Activated CD8-positive, alpha-beta memory T cell treated with anti-CD3 and anti-CD28 coated beads, Interleukin-2, amount 50 U/mL, for 24 hours (primary cell): Measurements from ENCODE around the gene FADD.
A peak's percentile ranks its signal among the peaks of the same experiment; 100 is the strongest.

Experiments used
- DNase-seq: peaks from one replicate; pipeline ENCODE4 v3.0.0-alpha.2; 2020; ENCODE audit errors: extremely low read depth

FADD gene

GRCh38 chr11:70202920-70203750 lies at the start of gene FADD:
TSS of gene FADD (plus strand) at chr11:70203296. CDS start at chr11:70203460, 164 bp downstream.
- peak; percentile 85 for DNase-seq

GRCh38 chr11:70155386-70155785 lies 47.7 kb upstream of the FADD start:
- DNase-seq: no peak

- DNase-seq: no peak
These were observed 46.6 kb upstream of the FADD start for GRCh38 chr11:70156291-70157037.

- no peak for DNase-seq
These were observed 44.9 kb upstream of the FADD start for GRCh38 chr11:70158201-70158600.

GRCh38 chr11:70158757-70159389 lies 44.2 kb upstream of the FADD start:
- DNase-seq: no peak

- no peak for DNase-seq
These were observed 43.2 kb upstream of the FADD start for GRCh38 chr11:70159627-70160570.

GRCh38 chr11:70161043-70161625 lies 42.0 kb upstream of the FADD start:
- no peak for DNase-seq

- DNase-seq: no peak
These were observed 38.4 kb upstream of the FADD start for GRCh38 chr11:70164705-70165104.

- DNase-seq: no peak
These were observed 36.0 kb upstream of the FADD start for GRCh38 chr11:70167120-70167519.

- DNase-seq: no peak
These were observed 35.2 kb upstream of the FADD start for GRCh38 chr11:70167723-70168404.

- no peak for DNase-seq
These were observed 34.7 kb upstream of the FADD start for GRCh38 chr11:70168405-70168754.

GRCh38 chr11:70169127-70169526 lies 34.0 kb upstream of the FADD start:
- no peak for DNase-seq

GRCh38 chr11:70169632-70170031 lies 33.5 kb upstream of the FADD start:
- DNase-seq: no peak

- DNase-seq: no peak
These were observed 32.4 kb upstream of the FADD start for GRCh38 chr11:70170596-70171210.

GRCh38 chr11:70173018-70173417 lies 30.1 kb upstream of the FADD start:
- DNase-seq: no peak

GRCh38 chr11:70174547-70175235 lies 28.4 kb upstream of the FADD start:
- DNase-seq: no peak

- DNase-seq: no peak
These were observed 27.8 kb upstream of the FADD start for GRCh38 chr11:70175236-70175698.

GRCh38 chr11:70176940-70177689 lies 26.0 kb upstream of the FADD start:
- no peak for DNase-seq

- no peak for DNase-seq
These were observed 22.2 kb upstream of the FADD start for GRCh38 chr11:70180906-70181305.
